GM21390 (cell line): ENCODE measurements around the gene SPATA31D4.
"Not testable (repeated sequence)": the region's sequence is repeated elsewhere in the genome, so short reads cannot be mapped to it uniquely, and the experiment has no call there.

Experiments
- ATAC-seq: cut with Tn5 transposase; IDR thresholded peaks from one replicate; pipeline ENCODE4 v1.9.1; 2021; ENCODE audit not compliant: unreplicated experiment

SPATA31D4 gene

GRCh38 chr9:81928305-81928704 lies at the start of gene SPATA31D4:
TSS of gene SPATA31D4 (plus strand) at chr9:81928428. CDS start at chr9:81928514, 86 bp downstream.
- ATAC-seq: not testable (repeated sequence)

GRCh38 chr9:81878530-81878929 lies 49.7 kb upstream of the SPATA31D4 start:
- no peak for ATAC-seq

DNA sequence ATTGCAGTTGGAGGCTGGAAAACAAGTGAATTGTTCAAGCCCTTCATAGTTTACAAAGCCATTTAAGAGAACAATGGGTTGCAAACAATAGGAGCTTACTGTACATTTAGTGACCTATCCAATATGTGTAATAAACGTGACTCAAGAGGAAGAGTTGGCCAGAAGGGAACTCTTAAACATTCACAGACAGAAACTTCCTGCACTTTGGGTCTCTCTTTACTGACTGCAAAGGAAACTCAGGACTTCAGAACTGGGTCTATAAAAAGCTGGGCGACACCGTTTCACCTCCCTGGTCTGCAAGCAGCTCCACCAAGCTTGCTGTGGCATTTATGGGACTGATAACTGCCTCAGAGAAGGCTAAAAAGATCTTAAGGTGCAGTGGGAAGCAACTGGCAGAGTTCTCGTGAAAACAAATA lies 48.7 kb upstream of the SPATA31D4 start:
- no peak for ATAC-seq

DNA sequence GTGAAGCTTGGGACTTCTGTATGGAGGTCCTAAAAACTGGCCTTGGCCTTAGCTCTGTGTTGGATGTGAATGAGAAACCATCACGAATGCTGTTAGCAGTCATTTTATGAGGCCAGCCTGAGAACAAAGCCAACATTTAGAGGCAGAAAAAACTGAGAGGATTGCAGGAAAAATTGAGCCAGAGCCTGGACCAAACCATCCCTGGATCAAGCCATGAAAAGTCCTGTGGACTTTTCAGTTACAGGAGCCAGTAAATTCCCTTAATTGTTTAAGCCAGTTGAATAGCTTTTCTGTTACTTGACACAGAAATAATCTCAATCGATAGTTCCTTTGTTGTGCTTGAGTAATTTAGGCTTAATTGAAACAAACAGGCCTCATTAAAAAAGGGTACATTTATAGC lies 42.6 kb upstream of the SPATA31D4 start:
- ATAC-seq: no peak

DNA sequence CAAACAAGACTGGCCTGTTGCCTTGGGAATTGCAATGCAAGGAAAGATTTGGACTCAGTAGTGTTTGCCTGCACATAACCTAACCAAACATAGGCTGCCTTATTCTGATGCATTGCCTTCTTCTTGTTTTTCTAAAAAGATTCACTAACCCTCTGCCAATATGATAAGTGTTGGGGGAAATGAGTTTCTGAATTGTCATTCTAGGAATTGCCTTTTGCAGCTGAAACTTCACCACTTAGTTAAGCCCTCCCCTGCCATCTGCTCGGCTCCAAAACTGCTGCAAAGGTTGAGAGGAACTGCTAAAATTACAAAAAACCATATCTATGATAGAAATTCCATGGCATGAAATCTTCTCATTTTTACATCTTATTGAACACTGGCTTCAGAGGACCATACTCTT lies 41.6 kb upstream of the SPATA31D4 start:
- ATAC-seq: no peak

DNA sequence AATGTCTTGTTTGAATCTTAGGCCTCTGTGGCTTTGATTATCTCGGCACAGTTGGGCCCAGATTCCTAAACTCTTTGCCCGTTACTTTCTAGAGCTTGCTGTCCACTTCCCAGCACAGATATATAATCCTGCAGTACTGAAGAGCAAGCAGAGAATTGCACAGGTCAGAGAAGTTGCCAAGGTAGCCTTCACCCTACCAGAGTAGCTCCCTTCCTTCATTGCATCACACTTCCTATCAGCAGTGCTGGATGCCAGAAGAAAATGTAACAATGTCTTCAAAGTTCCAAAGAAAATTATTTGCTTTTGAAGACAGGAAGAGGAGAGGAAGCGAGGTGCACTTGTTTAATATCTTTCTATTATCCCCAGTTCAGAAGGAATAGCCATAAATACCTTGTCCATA lies 38.1 kb upstream of the SPATA31D4 start:
- ATAC-seq: no peak

- no peak for ATAC-seq
These were observed 35.8 kb upstream of the SPATA31D4 start for GRCh38 chr9:81892440-81892839.

DNA sequence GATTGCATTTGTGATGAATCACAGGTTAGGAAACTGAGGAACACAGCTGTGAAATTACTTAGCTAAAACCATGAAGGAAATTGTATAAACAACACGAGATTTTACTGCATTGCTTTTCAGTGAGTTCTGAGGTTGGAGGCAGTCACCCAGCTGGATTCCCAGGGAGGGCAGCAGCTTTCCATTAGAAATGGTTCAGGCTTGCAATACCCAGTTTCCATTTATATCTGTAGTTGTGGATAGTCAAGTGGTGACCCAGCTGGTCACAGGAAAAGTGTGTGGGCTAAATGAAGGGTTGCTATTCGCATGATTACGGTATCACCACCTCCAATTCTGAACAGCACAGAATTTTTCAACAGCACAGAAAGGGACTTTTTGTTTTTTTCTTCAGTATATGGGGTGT lies 34.3 kb upstream of the SPATA31D4 start:
- no peak for ATAC-seq

DNA sequence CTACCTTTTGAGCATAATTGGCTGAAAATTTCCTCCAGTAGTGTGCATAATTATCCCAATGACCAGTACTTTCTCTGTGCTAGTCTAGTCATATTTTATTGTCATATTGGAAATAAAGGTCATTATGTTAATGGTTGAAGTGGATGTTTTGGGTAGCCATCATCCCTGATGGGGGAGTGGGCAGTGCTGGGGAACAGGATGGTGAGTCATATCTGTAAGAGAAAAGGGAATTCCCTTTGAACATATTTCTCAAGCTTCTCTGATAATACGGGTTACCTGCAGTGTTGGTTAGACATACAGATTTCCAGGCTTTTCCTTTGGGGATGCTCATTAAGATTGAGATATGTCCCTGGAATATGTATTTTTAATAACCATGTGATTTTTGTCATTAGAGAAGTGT lies 33.3 kb upstream of the SPATA31D4 start:
- ATAC-seq: no peak

- ATAC-seq: no peak
These were observed 32.2 kb upstream of the SPATA31D4 start for GRCh38 chr9:81896070-81896469.

GRCh38 chr9:81898851-81899250 lies 29.4 kb upstream of the SPATA31D4 start:
- no peak for ATAC-seq

DNA sequence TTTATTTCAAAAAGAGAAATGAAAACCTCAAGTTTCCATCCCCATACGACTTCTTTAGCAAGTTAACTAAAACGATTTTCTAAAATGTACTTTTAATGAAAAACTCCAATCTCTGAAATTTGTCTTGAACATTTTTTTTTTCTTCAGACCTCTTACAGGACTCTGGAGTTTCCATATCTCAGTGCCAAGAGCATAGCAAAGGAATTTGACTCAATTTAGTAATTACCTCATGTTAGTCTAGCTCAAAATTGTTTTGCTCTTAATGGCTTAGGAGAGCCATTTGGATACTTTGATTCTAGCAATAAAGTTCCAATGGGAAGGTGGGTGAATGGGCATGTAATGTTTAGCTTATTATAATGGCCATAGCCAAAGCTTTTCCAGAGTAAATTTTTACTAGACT lies 26.0 kb upstream of the SPATA31D4 start:
- no peak for ATAC-seq

- ATAC-seq: no peak
These were observed 25.6 kb upstream of the SPATA31D4 start for GRCh38 chr9:81902626-81903025.

- no peak for ATAC-seq
These were observed 21.6 kb upstream of the SPATA31D4 start for GRCh38 chr9:81906671-81907070.

DNA sequence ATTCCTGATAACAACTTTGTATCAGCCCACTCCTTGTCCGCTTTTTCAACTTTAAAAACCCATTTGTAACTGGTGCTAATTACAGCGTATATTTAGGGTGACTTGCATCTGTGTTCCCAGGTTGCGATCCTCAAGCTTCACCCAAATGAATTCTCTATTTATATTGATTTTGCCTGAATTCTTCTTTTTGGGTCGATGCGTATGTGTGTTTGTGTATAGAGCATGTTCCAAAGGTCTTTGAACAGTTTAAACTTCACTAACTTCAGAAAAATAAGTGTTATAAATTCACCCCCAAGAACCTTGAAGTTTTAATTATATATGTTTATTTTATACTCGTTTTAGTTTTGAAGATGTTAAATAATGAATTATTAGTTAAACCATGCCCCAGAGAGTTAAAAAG lies 16.1 kb upstream of the SPATA31D4 start:
- ATAC-seq: no peak

- no peak for ATAC-seq
These were observed 12.3 kb upstream of the SPATA31D4 start for GRCh38 chr9:81915801-81916505.

- not testable (repeated sequence) for ATAC-seq
These were observed 9.7 kb upstream of the SPATA31D4 start for GRCh38 chr9:81918507-81918906.

DNA sequence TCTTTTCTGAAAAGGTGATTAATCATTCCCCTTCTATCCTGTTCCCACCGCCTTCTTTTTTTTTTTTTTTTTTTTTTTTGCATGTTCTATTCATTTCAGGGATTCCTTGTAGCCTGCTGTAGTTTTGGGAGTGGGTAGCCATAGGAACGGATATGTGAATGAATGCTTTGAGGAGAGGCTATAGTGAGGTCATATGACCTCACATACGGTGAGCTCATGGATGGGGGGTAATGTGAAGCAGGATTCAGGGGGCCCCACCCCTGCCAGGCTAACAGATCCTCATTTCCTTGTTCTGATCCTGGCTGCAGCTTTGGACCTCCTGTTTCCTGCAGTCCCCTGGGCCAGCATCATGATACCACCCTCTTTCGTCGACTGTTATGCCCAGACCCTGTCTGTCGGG lies 1.9 kb downstream of the SPATA31D4 start:
- not testable (repeated sequence) for ATAC-seq

DNA sequence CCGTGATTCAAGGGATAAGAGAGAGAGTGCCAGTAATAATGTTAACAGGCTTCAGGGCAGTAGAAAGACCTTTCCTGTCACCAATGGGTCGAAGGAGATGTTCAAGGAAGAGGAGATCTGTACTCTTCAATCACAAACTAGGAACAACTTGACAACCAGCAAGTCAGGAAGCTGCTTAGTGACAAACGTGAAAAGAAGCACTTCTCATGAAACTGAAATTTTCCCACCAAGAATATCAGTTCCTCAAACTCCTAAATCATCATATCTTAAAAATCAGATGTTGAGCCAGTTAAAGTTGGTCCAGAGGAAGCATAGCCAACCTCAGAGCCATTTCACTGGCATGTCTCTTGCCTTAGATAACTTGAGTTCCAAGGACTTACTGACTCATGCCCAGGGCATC lies 5.3 kb downstream of the SPATA31D4 start:
- ATAC-seq: not testable (repeated sequence)

DNA sequence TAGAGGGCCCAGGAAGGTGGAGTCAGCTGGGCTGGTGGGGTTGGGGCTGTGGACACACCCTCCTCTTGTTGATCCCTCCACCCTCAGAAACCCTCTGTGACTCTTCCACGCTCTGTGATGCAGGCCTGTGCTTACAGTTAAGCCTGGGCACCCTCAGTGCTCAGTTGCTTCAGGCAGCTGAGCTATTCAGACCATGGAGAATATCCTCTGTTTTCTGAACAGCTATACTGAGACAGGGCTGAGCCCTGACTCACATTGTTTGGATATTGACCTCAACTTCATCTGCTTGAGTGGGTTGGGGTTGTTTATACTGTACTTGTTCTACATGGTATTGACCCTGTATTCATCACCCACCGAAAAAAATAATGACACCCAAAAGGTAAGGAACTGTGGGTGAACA lies 15.2 kb downstream of the SPATA31D4 start, which contains the start of gene SPATA31D3:
TSS of gene SPATA31D3 (plus strand) at position 108 of the 400 bp plus-strand sequence. CDS start at position 194, 86 bp downstream.
- not testable (repeated sequence) for ATAC-seq

GRCh38 chr9:81948650-81949049 lies 20.4 kb downstream of the SPATA31D4 start:
- ATAC-seq: not testable (repeated sequence)

- no peak for ATAC-seq
These were observed 24.9 kb downstream of the SPATA31D4 start for GRCh38 chr9:81953096-81953495.

DNA sequence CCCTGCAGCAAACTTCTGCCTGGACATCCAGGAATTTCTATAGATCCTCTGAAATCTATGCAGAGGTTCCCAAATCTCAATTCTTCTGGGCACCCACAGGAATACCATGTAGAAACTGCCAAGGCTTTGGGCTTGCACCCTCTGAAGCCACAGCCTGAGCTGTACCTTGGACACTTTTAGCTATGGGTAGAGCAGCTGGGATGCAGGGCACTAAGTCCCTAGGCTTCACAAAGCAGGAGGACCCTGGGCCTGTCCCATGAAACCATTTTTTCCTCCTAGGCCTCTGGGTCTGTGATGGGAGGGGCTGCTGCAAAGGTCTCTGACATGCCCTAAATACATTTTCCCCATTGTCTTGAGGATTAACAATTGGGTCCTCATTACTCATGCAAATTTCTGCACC lies 27.4 kb downstream of the SPATA31D4 start:
- ATAC-seq: no peak
